ENCODE results near the gene FGF18.

DNA sequence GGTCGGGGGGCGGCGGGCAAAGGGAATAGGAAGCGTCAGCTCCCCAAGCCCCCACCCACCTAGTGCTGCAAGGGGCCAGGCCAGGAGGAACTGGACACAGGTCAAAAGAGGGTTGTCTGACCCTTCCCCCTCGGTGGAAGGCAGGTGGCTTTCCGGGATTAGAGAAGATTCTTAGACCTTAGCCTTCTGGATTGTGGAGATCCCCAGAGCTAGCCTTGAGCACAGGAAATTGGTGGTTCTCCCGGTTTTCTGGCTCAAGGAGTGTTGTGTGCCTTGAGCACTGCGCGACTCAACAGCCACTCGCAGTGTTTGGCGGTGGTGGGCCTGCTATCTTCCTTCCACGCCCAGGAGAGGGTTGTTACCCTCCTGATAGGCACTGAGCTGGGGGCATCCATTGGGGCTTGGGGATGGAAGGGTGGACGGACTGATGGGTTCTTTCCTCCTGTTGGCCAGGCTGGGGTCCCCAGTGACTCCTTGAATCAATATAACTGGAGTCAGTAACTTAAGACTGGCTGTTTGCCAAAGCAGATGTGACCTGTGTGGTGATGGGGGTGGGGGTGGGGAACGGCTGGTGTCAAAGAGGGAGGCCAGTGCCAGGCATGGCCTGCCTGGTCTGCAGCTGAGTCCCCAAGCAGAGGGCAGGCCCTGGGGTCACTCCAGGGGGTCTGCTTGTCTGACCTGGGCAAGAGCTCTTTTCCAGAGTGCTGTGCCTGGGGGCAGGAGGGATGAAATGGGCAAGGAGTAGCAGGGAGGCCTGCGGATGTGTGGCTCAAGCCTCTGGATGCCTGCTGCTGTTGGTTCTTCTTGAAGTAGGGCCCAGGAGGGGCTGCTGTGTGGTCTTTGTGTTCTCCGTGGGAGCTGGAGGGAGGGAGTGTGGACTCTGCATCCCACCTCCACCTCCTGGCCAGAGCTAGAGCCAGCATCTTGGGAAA, 2.1 kb downstream of the FGF18 start:
- TF ChIP-seq CTCF (IDR thresholded peaks at IDR 0.05; ENCODE audit: insufficient read depth, low read depth, low read length): no peak
- TF ChIP-seq EZH2 (IDR thresholded peaks at IDR 0.05; ENCODE audit: insufficient read depth, low read length): no peak
